GM21737 (cell line): ENCODE results near the gene GPANK1.

Source experiments
- ATAC-seq: cut with Tn5 transposase; IDR thresholded peaks from one replicate; pipeline ENCODE4 v1.9.1; 2021; ENCODE audit warnings: mild to moderate bottlenecking, moderate library complexity; ENCODE audit not compliant: unreplicated experiment

Gene GPANK1

DNA sequence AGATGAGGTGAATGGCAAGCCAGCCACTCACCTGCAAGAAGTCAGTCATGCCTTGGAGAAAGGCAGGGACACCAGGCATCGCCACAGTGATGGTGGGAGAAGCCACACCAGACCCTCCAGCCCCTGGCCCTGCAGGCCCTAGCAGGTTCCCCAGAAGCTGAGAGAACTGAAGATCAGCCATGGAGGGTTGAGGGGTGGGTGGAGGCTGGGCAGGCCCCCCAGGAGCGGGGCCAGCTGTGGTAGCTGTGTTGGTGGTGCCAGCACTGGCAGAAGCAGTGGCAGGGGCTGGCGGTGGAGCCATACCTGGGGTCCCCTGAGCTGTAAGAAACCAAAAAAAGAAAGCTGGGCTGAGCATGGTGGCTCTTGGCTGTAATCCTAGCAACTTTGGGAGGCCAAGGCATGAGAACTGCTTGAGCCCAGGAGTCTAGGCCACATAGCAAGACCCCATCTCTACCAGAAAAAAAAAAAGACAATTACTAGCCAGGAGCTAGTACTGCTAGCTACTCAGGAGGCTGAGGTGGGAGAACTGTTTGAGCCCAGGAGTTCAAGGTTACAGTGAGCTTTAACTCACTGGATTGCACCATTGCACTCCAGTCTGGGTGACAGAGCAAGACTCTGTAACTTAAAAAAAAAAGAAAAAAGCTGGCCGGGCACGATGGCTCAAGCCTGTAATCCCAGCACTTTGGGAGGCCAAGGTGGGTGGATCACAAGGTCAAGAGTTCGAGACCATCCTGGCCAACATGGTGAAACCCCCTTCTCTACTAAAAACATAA lies 21.8 kb downstream of the GPANK1 start:
- ATAC-seq, result no peak

DNA sequence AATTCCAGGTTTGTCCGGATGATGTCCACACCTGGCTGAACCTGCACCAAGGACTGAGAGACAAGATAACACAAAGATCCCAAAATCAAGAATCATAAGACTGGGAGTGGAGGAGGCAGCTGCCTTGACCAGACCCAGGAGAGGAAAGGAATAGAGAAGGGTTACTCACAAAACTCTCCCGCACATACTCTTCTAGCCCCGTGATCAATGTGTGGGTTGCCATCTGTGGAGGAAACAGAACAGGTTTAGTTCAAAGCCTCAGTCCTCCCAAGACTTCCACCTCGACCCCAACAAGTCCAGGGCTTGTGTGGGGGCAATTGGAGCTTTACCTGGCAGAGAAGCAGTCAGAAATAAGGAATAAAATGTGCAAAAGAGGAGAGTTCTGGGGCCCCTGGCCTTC lies 23.4 kb downstream of the GPANK1 start:
- no peak for ATAC-seq

DNA sequence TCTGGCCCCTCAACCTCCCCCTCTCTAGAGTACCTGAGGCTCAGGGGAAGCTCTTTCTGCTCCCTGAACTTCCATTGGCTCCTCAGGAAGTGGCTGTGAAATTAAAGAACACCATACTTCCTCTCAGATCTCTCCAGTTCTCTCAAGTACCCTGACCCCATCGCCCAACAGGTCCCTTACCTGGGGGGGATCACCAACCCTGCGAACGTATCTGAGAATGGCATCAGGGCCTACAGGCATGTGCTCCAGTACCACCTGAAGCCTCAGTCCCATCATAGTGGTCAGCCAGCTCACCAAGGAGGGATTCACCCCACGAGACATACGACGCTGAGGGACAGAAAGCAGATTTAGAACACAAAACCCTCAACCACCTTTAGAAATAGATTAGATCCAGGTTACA lies 24.2 kb downstream of the GPANK1 start:
- no peak for ATAC-seq

DNA sequence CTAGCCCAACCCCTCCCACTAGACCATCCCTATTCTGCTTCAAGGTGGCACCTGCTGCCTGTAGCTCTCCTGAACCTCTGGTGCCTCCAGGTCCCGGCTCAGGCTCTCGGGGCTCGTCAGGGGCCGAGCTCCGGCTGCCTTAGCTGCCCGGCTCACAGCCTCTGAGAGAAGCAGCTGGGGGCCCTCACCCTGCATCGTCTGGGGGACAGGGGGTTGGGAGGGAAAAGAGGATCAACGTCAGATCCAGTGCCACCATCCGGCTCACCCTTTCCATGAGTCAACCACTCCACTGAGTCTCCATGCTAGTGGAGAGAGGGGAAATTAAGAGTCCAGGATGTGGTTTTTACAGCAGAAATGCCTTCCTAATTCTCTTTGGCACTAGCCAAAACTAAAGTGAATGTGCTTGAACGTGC lies 25.3 kb downstream of the GPANK1 start:
- ATAC-seq, result no peak

DNA sequence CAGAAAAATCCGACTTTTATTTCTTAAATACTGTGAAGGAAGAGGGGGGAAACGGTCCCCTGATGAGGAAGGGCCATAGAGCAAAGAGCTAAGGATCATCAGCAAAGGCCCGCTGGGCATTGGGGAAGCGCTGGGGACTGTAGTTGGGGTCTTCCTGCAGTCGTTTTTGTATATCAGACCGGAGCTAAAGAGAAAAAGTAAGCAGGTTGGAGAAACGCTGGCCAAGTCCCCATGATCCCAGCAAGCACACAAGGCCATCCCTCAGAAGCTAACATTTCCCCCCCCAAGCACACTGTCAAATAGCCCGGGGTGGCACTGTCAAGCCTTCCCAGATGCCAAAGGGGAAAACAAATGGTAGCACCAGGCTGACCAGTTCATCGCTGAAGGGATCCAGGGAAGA lies 25.8 kb downstream of the GPANK1 start:
- ATAC-seq, result no peak

DNA sequence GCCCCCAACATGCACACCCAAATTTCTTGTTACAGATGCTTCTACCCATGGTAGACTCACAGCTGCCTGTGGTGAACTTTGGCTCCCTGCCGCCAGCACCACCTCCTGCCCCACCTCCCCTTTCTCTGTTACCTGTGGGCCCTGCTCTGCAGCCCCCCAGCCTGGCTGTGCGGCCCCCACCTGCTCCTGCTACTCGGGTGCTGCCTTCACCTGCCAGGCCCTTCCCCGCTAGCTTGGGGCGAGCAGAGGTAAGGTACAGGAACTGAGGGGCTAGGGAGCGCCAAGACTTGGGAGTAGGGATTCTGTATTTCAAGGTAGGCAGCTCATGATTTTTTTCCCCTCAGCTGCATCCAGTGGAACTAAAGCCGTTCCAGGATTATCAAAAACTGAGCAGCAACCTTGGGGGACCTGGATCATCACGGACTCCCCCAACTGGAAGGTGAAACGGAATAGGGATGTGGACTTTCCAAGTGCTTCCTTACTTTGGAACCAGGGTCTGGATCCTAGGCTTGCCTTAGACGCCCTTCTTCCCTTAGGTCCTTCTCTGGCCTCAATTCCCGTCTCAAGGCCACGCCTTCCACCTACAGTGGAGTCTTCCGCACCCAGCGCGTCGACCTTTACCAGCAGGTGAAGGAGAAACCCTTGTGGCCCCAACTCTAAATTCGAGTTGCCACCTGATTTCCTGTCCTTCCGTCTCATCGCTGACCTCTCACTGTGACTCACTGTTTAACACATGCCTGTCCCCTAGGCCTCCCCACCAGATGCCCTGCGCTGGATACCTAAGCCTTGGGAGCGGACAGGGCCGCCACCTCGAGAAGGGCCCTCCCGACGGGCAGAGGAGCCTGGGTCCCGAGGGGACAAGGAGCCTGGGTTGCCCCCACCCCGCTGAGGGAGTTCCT lies 27.9 kb downstream of the GPANK1 start:
- ATAC-seq, result no peak

DNA sequence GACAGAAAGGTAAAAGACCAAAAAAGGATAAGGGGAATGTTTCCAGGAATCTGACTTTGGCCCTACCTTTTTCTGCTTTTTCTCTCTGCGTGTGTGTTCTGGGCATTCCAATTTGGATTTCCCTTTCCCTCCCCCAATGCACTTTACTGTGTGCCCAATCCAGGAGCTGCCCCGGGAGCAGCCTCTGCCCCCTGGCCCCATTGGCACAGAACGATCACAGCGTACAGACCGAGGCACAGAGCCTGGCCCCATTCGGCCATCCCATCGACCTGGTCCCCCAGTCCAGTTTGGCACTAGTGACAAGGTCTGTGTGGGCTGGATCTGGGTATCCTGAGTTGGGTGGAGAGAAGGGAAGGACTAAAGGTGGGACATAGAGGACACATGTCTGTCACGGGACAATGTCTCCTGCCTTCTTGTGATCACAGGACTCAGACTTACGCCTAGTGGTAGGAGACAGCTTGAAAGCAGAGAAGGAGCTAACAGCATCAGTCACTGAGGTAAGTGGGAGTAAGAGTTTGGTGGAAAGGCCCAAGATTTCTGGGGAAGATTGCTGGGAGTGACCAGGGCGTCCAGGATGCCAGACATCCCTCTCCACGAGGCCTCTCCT lies 29.7 kb downstream of the GPANK1 start:
- no peak for ATAC-seq

DNA sequence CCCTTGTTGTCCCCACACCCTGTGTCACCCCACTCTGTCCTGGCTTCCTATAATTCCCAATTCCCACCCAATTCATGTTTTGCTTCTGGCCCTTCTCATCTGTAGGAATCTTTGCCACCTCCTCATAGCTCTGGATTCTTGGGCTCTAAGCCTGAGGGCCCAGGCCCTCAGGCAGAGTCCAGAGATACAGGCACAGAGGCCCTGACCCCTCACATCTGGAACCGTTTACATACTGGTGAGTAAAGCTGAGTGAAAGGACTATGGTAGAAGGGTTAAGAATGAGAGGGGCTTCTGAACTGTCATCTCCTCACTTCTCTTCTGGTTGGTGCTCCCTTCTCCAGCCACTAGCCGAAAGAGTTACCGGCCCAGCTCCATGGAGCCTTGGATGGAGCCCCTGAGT lies 30.7 kb downstream of the GPANK1 start:
- no peak for ATAC-seq

DNA sequence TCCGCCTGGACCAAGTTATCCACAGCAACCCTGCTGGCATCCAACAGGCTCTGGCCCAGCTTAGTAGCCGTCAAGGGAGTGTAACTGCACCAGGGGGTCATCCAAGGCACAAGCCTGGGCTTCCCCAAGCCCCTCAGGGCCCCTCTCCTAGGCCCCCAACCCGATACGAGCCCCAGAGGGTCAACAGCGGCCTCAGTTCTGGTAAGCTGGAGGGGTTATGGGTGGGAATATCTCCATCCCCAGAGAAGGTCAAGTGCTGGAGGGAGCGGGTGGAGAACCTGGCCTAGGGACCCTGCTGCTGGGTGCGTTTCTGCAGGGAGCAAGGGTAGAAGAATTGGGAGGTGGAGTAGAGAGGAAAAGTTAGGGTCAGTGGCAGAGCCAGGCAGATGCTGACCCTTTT lies 31.4 kb downstream of the GPANK1 start:
- ATAC-seq, result no peak

DNA sequence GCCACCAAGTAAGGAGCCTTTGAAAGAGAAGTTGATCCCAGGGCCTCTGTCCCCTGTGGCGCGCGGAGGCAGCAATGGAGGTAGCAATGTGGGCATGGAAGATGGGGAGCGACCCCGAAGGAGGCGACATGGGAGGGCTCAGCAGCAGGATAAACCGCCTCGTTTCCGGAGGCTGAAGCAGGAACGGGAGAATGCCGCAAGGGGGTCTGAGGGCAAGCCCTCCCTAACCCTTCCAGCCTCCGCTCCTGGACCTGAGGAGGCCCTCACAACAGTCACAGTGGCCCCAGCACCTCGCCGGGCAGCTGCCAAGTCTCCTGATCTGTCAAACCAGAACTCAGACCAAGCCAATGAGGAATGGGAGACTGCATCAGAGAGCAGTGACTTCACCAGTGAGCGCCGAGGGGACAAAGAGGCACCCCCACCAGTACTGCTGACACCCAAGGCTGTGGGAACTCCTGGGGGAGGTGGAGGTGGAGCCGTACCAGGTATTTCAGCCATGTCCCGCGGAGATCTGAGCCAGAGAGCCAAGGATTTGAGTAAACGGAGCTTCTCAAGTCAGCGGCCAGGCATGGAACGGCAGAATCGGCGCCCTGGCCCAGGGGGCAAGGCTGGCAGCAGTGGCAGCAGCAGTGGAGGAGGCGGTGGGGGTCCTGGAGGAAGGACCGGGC lies 32.4 kb downstream of the GPANK1 start:
- no peak for ATAC-seq

DNA sequence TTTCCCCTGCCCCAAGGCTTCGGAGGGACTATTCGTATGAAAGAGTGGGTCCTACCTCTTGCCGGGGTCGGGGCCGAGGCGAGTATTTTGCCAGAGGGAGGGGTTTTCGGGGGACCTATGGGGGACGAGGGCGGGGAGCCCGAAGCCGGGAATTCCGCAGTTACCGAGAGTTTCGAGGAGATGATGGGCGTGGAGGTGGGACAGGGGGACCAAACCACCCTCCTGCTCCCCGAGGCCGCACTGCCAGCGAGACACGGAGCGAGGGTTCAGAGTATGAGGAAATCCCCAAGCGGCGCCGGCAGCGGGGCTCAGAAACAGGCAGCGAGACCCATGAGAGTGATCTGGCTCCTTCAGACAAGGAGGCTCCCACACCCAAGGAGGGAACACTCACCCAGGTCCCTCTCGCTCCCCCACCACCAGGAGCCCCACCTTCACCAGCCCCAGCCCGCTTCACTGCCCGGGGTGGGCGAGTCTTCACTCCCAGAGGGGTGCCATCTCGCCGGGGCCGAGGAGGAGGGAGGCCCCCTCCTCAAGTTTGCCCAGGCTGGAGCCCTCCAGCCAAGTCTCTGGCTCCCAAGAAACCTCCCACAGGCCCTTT lies 33.0 kb downstream of the GPANK1 start:
- ATAC-seq, result no peak

DNA sequence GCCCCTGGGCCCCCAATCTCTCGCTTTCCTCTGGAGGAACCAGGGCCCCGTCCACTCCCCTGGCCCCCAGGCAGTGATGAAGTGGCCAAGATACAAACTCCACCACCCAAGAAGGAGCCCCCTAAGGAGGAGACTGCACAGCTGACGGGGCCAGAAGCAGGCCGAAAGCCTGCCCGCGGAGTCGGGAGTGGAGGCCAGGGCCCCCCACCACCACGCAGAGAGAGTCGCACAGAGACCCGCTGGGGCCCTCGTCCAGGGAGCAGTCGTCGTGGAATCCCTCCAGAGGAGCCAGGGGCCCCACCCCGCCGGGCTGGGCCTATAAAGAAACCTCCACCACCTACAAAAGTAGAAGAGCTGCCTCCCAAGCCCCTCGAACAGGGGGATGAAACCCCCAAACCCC lies 33.6 kb downstream of the GPANK1 start:
- no peak for ATAC-seq

DNA sequence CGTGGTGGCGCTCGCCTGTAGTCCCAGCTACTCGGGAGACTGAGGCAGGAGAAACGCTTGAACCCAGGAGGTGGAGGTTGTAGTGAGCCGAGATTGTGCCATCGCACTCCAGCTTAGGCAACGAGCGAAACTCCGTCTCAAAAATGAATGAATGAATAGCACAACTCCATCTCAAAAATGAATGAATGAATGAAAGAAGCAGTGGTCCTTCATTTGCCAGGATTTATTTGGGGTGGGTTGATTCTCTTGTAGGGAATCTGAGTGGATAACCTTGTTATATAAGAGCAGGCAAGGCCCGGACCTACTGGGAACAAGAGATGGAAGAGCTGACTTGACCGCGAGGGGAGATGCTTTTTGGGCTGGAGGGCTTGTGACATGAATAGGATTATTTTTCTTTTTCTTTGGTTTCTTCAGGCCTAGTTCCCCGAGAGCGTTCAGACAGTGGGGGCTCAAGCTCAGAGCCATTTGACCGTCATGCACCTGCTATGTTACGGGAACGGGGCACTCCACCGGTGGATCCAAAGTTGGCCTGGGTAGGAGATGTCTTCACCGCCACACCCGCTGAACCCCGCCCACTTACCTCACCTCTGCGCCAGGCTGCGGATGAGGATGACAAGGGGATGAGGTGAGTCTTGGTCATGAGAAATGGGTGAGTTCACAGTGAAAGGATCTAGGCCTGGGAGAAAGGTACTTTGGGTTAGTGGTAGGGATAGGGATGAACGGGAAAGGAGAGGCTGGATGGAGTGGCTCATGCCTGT lies 34.4 kb downstream of the GPANK1 start:
- ATAC-seq, result no peak

DNA sequence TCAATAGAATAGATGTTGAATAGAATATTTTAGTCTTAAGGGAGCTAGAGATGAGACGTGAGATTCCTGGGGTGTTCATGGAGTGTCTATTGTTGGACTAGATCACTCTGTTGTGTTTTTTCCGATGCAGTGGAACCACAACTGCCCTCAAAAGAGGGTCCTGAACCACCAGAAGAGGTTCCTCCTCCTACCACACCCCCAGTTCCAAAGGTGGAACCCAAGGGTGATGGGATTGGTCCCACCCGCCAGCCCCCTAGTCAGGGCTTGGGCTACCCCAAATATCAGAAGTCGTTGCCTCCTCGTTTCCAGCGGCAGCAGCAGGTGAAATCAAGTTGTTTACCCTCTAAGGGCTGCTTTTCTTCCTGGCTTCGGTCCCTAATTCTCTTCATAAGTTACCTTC lies 35.8 kb downstream of the GPANK1 start:
- no peak for ATAC-seq

DNA sequence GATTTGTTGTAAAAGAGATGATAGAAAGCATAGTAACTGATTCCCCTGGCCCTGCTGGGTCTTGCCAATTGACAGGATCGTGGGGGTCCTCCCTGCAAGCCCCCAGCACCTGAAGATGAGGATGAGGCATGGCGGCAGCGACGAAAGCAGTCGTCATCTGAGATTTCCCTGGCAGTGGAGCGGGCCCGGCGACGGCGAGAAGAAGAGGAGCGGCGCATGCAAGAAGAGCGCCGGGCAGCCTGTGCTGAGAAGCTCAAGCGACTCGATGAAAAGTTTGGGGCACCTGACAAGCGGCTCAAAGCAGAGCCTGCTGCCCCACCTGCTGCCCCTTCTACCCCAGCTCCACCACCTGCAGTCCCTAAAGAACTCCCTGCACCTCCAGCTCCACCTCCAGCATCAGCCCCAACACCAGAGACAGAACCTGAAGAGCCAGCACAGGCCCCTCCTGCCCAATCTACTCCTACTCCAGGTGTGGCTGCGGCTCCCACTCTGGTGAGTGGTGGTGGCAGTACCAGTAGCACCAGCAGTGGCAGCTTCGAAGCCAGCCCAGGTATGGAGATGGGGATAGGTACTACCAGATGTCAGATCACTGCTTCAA lies 37.0 kb downstream of the GPANK1 start:
- ATAC-seq, result no peak

DNA sequence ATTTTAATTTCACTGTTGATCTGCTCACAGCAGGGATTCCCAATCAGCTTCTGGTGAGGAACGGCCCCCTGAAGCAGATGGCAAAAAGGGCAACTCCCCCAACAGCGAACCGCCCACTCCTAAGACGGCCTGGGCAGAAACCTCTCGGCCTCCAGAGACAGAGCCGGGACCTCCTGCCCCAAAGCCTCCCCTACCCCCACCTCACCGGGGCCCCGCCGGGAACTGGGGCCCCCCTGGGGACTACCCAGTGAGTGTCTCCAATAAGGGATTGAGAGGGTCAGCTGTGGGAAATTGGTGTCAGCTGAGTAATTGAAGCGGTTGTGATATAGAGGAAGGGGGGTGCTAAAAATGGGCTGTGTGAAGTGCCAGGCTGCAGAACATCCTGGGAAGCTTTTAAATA lies 37.8 kb downstream of the GPANK1 start:
- no peak for ATAC-seq

DNA sequence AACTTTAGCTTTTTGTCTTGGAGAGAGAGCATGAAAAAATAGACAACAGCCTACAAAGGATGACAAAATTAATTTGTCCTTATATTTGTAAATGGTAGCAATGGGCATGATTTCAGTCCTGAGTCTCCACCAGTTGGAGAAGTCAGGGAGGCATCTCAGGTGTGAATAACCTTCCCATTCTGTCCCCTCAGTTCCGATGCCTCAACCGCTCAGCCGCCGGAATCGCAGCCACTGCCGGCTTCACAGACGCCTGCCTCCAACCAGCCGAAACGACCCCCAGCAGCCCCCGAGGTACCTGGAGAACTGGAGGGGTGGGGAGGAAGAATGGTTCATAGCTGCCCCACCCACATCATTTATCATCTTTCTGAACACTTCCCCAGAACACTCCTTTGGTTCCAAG lies 40.7 kb downstream of the GPANK1 start:
- no peak for ATAC-seq

DNA sequence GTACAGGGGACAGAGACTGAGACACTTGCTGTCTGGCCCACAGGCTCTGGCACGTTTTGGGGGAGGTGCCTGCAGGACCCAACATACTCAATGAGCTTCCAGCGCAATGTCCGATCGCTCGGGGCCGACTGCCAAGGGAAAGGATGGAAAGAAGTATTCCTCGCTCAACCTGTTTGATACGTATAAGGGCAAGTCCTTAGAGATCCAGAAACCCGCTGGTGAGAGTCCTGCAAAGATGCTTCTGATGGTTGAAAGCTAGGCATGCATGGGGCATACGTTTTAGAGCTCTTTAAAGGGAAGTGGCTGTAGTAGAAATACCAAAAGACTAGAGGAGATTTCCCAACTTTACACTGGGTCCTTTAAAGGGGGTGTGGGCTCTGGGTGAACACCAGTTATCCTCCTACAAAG lies 42.1 kb downstream of the GPANK1 start:
- ATAC-seq, result no peak

DNA sequence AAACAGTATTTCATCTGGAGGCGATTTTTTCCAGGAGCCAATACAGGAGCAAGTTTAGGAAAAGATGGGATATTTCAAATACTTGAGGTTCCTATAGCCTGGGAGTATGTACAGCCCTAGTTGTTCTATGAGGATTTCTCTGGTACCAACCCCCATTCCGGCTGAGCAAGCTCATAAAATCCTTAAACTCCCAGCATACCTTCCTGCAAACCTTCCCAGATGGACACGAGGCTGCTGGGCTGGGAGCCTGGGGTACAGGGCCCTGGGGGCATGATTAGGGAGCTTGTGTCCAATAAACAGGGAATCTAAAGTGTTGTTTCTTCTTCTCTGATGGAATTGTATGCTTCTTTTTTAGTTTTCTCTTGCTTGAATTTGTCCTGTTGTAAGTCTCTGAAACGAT lies 42.8 kb downstream of the GPANK1 start:
- no peak for ATAC-seq
